T follicular helper cell (primary cell): ENCODE measurements around the gene ATG2B.
"Not testable (repeated sequence)": the region's sequence is repeated elsewhere in the genome, so short reads cannot be mapped to it uniquely, and the experiment has no call there.

ENCODE experiments used
- DNase-seq: peaks from one replicate; pipeline ENCODE4 v3.0.0-alpha.2; 2020; ENCODE audit warnings: low read depth

The ATG2B gene

DNA sequence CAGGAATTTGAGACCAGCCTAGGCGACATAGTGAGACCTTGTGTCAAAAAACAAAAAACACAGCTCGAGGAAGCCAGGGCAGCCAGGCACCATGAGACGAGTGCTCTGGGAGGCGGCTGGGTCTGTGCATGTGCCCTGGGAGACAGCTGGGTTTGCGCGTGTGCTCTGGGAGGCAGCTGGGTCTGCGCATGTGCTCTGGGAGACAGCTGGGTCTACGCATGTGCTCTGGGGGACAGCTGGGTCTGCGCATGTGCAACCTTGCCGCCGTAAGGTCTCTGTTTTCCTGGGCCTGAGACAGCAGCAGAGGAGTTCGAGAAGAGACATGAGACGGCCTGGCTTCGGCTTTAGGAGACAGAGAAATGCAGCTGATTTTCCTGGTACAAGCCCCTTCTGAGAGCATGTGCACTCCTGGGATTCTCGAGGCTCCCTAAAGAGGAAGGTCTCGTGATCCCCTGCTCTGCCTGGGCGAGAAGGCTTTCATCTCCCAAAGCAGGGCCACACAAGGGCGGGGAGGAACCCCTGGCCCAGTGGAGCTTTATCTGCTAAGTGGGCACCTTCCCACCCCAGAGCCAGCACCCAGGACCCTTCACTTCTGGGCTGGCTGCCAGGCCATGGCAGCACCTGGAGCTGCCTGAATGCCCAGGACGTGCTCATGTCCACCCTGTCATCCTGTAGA, 110.7 kb downstream of the ATG2B start:
- DNase-seq = no peak

- DNase-seq = no peak
Observed at GRCh38 chr14:96251656-96252155, 111.4 kb downstream of the ATG2B start.

DNA sequence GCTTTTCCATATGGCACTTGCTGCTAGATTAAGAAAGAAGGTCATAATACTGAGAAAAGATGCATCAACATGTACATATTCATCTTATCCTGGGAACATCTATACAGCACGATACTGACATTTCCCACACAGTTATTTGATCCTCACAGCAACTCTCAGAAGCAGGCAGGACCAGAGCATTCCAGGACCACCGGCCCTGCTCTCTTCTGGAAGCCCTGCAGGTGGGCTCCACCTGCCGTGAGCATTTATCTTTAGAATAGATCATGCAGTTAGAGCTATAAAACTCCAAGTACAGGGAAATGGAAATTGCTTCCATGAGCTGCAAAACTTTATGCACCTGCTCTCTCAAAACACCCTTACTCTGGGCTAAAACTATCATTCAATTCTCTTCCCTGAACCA, 112.7 kb downstream of the ATG2B start:
- no peak for DNase-seq

GRCh38 chr14:96249029-96249428, 114.1 kb downstream of the ATG2B start:
- no peak for DNase-seq

DNA sequence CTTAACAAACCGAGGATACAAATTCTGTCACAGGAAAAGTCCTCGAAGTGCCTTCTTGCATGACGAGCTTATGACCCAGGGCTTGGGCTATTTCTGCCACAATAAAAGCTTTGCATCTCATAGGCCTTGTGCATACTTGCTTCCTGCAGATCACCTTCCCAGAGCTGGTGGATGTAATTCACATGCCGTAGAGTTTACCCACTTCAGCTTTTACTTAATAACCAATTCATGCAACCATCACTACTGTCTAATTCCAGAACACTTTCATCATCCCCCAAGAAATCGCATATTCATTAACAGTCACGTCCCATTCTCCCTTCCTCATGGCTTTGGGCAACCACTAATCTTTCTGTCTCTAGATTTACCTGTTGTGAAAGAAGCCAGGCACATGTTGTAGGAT, 116.1 kb downstream of the ATG2B start:
- no peak for DNase-seq

- no peak for DNase-seq
Observed at GRCh38 chr14:96246539-96246847, 116.6 kb downstream of the ATG2B start.

GRCh38 chr14:96245710-96246538, 117.2 kb downstream of the ATG2B start:
- DNase-seq = no peak

- DNase-seq = not testable (repeated sequence)
Observed at GRCh38 chr14:96245074-96245473, 118.1 kb downstream of the ATG2B start.

GRCh38 chr14:96243785-96244184, 119.4 kb downstream of the ATG2B start:
- DNase-seq = no peak

- no peak for DNase-seq
Observed at GRCh38 chr14:96242126-96242525, 121.0 kb downstream of the ATG2B start.

- no peak for DNase-seq
Observed at GRCh38 chr14:96240641-96241040, 122.5 kb downstream of the ATG2B start.

DNA sequence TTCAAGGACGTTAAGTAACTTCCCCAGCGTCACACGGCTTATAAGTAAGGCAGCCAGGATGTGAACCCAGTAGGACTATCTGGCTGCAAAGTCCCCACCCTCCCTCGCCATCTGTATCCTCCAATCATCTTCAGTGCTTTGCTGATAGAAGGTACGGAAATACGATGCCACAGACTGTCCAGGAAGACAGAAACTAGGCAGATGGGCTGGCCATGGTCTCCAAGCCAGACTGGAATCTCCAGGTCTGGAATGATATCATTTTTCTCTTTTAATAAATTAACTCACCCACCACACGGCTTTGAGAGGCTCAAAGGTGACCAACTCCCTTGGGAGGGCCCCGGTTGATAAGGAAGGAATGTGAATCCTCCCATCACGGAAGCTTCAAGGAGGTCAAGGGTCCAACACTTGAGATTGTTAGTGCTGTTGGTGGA, 123.4 kb downstream of the ATG2B start:
- DNase-seq = no peak

GRCh38 chr14:96238676-96239265, 124.4 kb downstream of the ATG2B start:
- DNase-seq = no peak

GRCh38 chr14:96237641-96238040, 125.5 kb downstream of the ATG2B start:
- DNase-seq = no peak

- DNase-seq = no peak
Observed at GRCh38 chr14:96235426-96235825, 127.7 kb downstream of the ATG2B start.

- DNase-seq = no peak
Observed at GRCh38 chr14:96233661-96234060, 129.5 kb downstream of the ATG2B start.

GRCh38 chr14:96232506-96232905, 130.6 kb downstream of the ATG2B start:
- DNase-seq = no peak

- DNase-seq = no peak
Observed at GRCh38 chr14:96231526-96232130, 131.5 kb downstream of the ATG2B start.

- DNase-seq = no peak
Observed at GRCh38 chr14:96231056-96231455, 132.1 kb downstream of the ATG2B start.

- DNase-seq = no peak
Observed at GRCh38 chr14:96229315-96229714, 133.8 kb downstream of the ATG2B start.
